Breast epithelium (tissue), 3 donors: ENCODE data around the gene FAM117B.

ENCODE experiments used
- CTCF ChIP-seq, 3 donors: fragments of 450-650 bp; IDR thresholded peaks; one replicate each; pipeline ENCODE4 v1.5.1; 2016 to 2017; ENCODE audit warnings: antibody characterized with exemption in 3 of 3, mild to moderate bottlenecking in 3 of 3, moderate library complexity in 3 of 3
- POLR2A ChIP-seq: fragments of 450-650 bp; IDR thresholded peaks from one replicate; pipeline ENCODE4 v1.6.1; 2016; ENCODE audit warnings: antibody characterized with exemption, mild to moderate bottlenecking, moderate library complexity
- POLR2AphosphoS5 ChIP-seq, 3 donors: sonication (generic); formaldehyde crosslinking; IDR thresholded peaks; one replicate each; pipeline ENCODE4 v1.6.1; 2017; ENCODE audit warnings: antibody characterized with exemption in 3 of 3

GRCh38 chr2:202588647-202589581, 45.9 kb upstream of the FAM117B start:
- TF ChIP-seq CTCF (IDR thresholded peaks at IDR 0.05) (peak; percentile 78 to 92 (median 89)), POLR2AphosphoS5 (IDR thresholded peaks at IDR 0.05) (no peak), POLR2A (no peak)
